Stimulated activated CD4-positive, alpha-beta T cell treated with anti-CD3 and anti-CD28 coated beads, Interleukin-4, amount 100 ng/mL, for 24 hours (primary cell): ENCODE measurements around the gene NEDD4L.

Experiments used
- DNase-seq: peaks from one replicate; pipeline ENCODE4 v3.0.0-alpha.2; 2020

Gene NEDD4L

DNA sequence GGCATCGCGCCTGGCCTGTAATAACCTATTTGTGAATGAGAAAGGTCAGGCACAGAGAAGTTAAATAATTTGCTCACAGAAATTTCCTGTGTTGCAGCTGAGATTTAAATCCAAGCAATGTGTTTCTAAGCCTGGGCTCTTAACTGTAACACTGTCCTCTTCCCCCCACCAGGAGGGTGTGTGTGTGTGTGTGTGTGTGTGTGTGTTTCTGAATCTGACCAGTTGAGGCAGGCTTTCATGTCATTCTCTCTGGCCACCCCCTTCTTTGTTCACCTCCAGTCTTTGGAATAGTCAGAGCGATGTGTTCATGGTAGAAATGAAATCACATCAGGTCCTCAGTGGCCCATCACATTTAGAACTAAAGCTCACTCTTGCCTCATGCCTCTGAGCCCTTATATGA is 81.2 kb downstream of the NEDD4L start:
- DNase-seq, result no peak

DNA sequence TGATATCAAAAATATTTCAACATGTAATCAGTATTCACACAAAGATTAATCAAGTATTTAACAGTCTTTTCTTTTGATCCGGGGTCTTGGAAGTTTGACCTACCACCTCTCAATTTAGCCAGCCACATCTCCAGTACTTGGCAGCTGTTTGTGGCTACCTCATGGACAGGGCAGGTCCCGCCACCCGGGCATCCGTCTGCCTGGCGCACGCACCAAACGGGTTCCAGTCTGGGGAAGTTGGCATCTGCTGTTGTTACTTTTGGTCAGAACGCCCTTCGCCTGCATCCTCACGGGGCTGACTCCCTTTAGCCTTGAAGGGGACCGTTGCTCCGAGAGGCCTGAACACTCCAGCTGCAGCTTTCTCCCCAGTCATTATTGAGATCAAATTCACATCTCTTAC is 81.7 kb downstream of the NEDD4L start:
- DNase-seq, result no peak

DNA sequence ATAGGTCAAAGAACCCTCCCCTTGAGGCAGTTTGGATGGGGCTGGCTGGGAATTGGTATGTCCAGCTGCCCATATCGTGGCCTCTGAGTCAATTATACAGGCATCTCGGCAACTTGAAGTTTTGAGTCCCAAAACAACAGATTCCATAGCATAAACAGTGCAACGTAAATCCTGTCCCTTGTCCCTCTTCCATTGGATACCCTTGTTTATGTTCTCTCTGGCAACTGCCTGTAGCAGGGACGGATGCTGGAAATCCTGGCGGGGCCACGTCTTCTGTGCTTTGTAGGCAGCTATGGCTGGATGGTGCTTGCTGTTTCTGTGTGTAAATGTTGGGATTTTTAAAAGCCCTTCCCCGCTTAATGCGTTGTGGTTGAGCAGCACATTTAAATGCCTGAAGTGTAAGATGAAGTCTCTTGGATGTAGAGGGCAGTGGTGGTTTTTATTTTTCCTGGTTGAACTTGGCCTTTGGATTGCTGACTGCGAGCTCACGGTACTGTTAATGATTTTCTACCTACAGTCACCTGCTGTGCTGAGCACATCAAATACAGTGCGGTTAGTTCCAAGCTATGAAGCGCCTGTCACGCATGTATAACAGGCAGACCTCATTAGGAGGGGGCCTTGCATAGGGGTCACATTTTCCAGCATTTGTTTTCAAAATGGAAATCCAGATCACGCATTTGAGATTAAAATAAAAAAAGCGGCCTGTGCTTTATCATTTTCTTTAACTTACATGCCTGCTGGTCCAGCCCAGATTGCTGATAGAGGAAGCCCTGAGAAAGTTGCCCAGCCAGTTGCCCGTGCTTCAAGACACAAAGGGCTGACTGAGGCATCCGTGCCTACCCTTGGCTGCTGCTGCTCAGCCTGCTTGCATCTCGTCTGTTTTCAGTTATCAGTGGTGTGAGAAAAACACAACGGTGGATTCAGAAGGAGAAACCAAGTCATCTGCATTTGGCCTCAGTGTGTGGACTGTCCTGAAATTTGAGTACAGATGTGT is 84.7 kb downstream of the NEDD4L start:
- DNase-seq, result no peak

DNA sequence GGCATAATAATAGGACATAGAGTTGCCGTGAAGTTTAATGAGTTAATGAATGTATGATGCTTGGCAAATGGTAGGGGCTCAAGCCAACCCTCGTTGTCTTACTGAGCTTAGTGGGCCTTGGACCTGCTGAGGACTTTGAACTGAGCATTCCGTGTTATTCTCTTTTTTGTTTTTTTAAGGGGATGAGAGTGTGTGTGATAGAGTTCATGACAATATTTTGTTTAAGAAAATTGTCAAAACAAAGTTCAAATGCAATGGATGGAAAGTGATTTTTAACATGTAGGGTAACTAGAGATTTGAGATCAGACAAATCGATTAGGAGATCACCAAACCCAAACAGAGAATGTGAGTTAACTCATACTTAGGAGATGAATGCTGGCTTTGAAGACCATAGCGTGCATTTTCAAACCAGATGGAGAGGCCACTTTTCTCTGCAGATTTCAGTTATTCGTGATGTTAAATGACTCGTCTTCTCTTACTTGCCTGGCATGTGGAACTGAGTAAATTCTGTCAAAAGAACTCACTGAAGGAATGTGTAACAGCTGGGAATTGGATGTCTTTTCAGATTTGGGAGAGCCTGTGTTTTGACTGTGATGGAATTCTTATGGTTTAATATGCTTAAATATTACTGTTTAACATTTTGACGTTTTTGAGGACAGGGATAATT is 88.7 kb downstream of the NEDD4L start:
- DNase-seq, result no peak

DNA sequence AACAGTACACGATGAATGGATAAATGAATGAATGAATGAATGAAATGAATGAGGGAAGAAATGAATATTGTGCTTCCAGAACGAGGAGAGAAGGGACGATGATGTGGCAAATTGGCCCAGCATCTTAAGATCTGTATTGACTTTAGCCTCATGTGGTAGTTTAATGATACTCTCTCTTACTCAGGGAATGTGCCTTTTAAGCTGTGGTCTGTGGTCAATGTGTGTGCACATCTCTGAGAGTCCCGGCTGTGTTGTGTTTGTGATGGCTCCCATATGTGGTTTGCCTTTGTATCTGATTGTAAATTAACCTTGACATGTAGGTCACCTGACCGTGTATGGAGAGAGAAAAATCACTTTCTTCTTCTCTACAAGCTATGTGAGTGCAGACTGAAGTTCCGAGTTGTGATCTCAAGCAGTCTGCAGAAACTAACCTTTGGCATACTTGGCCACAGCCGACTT is 91.2 kb downstream of the NEDD4L start:
- no peak for DNase-seq

DNA sequence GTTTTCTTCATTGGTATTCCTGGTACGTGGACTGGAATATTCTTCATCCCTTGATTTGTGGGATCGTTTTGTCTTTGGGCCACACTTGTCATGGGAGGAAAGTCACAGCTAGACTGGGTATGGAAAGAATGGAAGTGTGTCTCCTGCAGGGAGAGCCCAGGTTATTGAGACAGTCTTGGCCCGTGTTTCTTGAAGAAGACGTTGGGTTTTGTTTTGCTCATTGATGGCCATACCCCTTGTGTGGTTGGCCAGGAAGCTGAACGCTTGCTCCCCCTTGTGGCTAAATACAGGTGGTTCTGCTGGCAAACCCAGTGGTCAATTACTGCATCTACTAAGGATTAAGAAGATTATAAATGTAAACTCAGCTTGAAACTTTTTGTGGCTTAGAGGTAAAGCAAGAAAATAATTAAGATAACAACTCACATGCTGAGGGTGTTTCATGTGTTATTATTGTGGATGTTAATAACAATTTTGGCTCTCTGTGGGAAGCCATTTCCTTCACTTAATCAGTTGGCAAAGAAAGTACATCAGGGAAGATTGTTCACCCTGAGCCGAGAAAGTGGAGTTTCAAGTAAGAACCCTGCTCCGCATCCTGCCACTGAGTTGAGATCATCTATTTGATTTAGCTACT is 91.8 kb downstream of the NEDD4L start:
- peak; percentile 54 for DNase-seq

DNA sequence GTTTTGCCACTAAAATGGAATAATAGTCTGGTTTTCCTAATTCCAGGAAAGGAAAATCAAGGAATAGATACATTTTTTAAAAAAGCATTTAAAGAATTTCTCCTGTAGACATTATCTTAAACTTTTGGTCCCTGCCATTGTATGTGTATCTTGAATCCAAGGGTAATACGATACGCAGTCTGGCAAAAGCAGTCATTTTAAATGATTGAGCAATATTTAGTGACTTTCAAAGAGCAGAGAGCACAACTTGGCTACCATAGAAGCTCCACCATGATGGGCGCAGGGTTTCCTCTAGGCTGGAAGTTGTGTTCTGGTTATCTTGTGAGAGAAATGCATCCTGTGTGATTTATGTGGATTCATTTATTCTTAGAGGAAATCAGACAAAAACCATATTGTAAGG is 92.9 kb downstream of the NEDD4L start:
- DNase-seq, result no peak

DNA sequence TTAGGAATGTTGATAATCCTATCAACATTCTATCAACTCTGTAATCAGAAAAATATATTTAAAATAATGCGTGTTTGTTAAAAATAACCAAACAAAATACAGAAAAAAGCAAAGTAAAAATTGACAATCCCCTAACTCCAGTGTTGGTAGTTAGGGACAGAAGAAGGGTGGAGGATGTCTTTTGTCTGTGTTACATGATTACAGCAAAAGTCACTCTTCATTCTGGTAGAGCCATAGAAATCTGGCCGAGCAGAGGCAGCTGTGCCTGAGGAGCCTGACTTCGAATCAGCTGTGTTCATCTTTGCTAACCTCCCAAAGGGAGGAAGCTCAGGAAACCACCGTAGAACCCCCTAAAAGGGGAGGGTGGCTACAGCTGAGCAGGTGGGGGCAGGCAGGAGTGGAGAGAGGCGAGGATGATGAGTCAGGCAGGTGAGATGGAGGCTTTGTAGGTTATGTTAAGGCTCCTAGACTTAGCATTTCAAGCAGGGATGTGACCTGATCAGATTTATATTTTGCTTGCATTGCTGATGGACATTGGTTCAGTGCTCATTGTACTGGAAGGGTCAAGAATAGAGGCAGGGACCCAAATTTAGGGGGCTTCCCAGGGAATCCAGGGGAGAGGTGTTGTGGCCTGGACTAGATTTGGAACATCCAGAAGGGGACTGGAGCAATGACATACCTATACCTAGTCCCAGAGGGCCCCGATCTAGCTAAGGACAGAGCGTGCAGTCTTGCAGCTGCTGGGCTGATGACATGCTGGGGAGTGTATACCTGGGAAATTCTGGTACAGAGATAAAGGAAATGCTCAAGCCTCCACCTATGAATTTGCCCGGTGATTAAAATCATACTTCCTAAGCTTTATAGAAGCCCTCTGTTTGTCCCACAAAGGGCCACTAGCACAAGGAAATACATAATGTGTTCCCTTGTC is 95.7 kb downstream of the NEDD4L start:
- no peak for DNase-seq

DNA sequence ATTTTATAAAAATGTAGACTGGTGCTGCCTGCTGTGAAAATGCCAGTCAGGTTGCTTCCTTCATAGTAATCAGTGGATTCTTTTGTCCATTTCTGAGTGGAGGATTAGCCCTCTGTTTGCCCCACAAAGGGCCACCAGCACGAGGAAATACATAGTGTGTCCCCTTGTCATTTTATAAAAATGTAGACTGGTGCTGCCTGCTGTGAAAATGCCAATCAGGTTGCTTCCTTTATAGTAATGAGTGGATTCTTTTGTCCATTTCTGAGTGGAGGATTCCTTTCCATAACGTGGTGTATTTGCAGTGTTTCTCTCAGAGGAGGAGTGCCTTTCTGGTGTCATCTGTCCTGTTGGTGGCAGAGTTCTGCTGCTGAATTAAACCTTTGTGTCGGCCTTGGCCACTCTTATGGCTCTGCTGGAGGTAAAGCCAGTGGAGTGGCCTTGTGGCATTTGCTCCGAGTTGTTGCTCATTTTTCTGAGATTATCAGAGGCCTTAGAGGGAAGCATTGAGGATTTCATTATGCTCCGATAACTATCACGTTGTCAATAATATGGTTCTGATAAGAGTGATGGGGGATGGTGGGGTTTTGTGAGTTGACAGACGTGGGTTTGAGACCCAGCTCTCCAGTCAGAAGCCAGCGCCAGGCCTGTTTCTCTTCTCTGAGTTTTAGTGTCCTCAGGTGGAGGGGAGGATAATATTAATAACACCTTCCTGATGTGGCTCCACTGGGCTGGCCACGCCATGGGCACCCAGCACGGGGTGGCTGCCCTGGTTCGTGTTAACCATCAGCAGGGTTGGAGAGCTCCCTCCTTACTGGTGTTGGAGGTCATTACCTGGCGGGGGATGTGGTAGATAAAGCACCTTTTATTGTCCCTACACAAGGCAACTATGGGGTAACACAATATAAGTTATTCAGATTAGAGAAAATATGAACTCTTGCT is 96.6 kb downstream of the NEDD4L start:
- DNase-seq, result no peak

DNA sequence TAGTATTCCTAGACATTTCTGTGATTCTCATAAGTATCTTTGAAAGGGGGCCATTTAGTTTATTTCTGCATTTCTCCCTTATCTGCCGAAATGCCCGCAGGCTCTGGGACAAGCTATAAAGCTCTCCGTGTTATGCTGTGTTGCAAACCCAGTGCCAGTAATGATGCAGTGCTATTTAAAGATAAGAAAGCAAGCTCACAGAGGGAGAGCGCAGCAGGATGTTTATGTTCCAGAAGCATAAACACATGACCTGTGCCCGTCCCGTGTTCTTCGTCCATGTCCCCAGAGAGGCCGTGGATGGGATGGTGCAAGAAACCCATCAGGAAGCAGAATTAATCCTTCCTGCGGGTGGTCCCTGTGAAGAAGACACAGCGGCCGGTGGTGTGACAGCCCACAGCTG is 99.4 kb downstream of the NEDD4L start:
- no peak for DNase-seq

DNA sequence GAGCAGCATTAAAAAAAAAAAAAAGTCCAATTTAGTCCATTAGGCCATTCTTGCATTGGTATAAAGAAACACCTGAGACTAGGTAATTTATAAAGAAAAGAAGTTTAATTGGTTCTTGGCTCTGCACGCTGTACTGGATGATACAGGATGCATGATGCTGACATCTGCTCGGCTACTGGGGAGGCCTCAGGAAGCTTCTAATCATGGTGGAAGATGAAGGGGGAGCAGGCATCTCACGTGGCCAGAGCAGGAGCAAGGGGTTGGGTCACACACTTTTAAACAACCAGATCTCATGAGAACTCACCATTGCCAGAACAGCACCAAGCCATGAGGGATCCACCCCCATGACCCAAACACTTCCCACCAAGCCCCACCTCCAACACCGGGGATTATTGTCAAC is 100.1 kb downstream of the NEDD4L start:
- no peak for DNase-seq

DNA sequence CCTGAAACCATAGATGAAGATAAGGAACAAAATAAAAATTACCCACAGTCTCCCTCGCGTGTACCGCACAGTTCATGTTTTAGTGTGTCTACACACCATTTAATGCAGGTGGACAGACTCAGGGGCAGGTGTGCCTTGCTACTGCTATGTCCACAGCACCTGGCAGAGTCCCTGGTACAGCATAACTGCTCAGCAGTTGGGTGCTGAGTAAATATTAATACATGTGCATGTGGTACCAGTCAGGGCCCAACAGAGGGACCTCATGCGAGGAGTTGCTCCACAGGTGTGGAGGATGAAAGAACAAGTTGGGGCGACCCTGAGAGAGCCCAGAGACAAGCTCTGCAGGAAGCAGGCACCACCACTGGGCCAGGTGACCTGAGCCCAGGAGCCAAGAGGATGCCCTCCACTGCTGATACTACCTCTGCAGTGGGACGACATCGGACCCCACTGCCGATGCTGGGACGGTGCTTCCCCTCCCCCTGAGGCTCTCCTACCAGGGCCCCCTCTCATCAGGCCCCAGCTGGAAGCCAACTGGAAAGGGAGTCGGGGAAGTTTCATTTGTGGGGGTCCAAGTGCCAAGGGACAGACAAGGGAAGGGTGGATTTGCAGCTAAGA is 100.8 kb downstream of the NEDD4L start:
- no peak for DNase-seq

DNA sequence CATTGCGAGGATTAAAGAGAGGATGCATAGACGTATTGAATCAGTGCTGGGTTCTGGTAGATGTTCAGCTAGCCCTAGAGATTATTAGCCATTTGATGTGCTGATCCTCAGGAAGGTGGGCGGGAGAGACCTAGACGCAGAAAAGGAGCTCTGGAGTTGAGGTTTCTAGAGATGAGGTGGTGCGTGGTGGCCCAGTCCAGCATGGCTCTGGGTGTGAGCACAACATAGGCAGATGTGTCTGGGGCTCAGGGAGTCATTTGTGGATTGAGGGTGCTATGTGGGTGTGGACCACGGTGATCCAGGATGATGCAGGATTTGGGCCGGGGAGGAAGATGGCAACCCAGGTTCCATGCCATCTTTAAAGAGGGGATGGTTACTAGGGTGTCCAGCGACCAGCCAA is 102.1 kb downstream of the NEDD4L start:
- no peak for DNase-seq

DNA sequence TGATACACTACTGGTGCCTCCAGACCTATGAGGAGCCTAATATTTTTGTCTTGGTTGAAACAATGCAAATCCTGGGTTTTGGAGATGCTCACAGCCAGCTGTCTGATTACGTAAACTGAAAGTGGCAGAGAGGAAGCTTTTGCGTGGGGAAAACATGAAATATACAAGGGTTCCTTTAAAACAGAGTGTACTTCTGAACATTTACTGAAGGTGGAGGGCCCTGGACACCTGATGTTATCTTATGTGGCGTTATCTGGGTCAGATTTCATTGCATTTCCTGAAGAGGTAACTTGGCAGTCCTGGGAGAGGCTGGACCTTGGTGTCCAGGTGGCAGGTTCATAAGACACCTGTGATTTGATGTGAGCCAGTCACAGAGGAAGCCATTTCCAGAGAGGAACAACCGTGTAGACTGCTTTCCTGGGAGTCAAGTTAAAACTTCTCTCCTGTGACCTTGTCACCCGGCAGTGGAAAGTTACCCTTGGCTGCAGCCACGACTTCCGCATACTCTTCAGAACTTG is 105.0 kb downstream of the NEDD4L start:
- no peak for DNase-seq

DNA sequence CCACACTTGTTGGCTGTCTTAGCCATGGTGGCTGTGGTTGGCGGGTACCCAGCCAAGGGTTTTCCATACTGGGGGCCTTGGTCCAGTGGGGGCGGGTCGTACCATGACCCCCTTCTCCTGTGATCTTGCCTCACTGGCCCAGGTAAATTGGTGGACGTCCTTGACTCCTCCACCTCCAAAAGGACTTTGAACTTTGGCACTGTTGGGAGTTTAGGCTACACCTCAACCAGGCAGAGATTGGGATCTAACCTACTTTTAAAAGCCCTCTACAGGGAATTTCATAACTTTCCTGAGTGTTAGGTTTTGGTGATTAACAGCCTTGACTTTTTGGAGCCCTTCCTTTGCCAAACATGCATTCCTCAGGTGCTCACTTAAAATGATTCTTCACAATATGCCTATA is 106.7 kb downstream of the NEDD4L start:
- no peak for DNase-seq

DNA sequence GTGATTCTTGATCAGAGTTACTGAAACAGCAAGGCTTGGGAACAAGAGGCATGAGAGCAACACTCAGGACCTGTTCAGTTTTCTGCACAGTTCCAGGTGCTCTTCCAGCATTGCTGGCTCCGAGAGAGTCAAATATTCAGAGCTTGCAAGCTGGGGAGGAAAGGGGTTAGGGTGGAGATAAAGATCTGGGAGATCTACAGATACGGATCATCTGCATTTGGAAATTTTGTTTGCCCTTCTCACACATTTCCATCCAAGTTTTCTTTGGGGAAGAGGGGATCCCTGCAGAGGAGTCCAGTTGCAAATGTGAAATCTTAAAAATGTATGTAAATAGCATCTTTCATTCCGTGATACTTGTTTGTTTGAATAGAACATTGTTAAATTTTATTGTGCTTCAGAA is 108.2 kb downstream of the NEDD4L start:
- no peak for DNase-seq

DNA sequence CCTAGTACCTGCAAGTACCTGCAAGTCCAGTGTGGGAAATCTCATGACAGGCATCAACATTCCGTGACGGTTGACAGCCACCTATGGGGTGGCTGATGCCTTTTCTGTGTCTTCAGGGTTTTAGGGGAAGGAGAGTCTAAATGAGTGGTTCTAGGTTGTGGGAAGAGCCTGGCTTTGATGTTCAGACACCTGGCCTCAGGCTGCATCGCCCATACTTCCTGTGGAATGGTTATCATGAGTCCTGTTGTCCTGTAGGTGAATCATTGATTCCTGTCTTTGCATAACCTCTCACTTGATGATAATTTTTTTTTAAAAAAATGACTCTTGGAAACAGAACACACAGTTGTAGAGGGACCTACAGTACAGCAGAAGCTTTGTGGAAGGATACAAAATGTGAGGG is 108.9 kb downstream of the NEDD4L start:
- no peak for DNase-seq

DNA sequence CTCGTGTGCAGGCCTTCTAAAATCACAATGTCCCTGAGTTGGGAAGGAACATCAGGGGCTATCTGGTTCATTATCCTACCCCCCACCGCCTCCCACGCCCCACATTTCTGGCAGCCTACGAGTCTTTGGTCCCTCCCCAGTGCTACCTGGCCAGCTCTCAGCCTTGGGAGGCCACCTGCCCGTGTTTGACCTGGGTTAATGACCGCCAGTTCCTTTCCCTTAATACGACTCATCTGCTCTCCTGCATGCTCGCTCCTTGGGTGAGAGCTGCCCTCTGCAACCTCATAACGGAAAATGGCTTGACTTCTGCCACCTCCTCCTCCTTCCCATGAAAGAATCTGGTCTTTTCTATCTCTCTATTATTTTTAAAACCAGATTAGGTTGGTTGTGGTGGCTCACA is 112.5 kb downstream of the NEDD4L start:
- no peak for DNase-seq

DNA sequence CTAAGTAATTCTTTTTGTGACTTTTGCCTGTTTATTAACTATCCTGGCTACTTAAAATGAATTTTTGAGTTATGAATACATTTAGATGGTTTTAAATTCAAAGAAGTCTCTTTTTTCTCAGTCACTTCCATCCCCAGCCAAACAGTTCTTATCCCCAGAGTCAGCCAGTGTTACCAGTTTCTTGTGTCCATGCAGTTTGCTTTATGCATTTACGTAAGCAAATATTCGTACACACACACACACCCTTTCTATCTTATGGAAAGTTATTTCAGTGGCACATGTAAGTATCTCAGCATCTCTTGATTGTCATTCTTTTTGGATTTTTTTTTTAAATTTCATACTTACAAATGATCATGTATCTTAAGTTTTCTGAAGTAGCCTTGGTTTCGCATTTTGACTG is 113.2 kb downstream of the NEDD4L start:
- no peak for DNase-seq

DNA sequence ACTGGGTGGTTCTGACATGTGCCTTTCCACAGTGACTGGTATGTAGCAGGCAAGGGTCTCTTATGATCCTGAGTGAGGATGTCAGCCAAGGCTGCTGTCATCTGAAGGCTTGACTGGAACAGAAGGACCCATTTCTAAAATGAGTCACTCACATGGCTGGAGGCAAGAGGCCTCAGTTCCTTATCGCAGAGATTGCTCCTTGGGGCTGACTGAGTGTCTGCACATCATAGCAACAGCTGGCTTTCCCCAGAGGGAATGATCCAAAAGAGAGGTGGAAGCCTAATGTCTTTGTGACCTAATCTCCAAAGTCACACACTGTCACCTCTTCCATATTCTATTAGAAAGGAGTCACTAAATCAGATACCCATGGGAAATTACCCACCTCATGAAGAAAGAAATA is 114.0 kb downstream of the NEDD4L start:
- no peak for DNase-seq

DNA sequence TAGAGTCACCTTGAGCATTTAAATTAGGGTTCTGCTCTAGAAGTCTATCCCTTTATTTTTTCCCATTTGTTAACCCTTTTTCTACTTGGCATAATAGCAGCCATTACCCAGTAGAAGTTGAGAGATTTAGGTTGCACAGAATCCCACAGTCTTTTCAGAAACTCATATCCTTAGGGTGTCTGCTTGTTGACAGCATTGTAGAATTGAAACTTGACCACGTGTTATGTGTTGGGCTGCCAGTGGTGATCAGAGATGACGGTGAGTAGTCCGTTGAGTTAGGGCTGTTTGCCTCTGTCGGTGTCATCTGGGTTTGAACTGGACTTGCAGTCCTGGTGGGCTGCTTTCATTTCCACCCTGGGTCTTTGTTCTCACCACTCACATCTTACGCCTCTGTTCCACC is 114.4 kb downstream of the NEDD4L start:
- no peak for DNase-seq
